ENCODE measurements around the gene CLSTN1. TPM values are rescaled to one million over a fixed set of nuclear protein-coding genes. Genes with fewer than 3 reads are reported as not detected.

CLSTN1 gene
- total RNA-seq, 1 donor from 2014 or later: 127 TPM

- TF ChIP-seq CTCF (IDR thresholded peaks at IDR 0.05; ENCODE audit: unreplicated experiment): no peak
- DNase-seq (ENCODE audit: low spot score in 2 of 2, unreplicated experiment in 2 of 2): peak in 1 of 2 experiments; percentile 49
- H3K27me3 Mint-ChIP-seq (ENCODE audit: low read depth): no peaks in the 10 kb centered on the region
- H3K27ac Mint-ChIP-seq: no peak overlapping the region
- no peak overlapping the region for H3K4me3 Mint-ChIP-seq
- H3K4me1 Mint-ChIP-seq: no peaks in the 10 kb centered on the region
- H3K9me3 Mint-ChIP-seq: no peaks in the 10 kb centered on the region
- H3K36me3 Mint-ChIP-seq: no peaks in the 10 kb centered on the region
These were observed 39.1 kb downstream of the CLSTN1 start for GRCh38 chr1:9784508-9785133.

- H3K27me3 Mint-ChIP-seq (ENCODE audit: low read depth): no peaks in the 10 kb centered on the region
- H3K36me3 Mint-ChIP-seq: peaks cover under 1% of the 10 kb centered on the region
- no peak for TF ChIP-seq CTCF (IDR thresholded peaks at IDR 0.05; ENCODE audit: unreplicated experiment)
- H3K4me1 Mint-ChIP-seq: no peaks in the 10 kb centered on the region
- H3K27ac Mint-ChIP-seq: no peak overlapping the region
- no peaks in the 10 kb centered on the region for H3K9me3 Mint-ChIP-seq
- DNase-seq (ENCODE audit: low spot score in 2 of 2, unreplicated experiment in 2 of 2): no peak
- no peak overlapping the region for H3K4me3 Mint-ChIP-seq
These were observed 40.9 kb downstream of the CLSTN1 start for GRCh38 chr1:9782897-9783296.

GRCh38 chr1:9782116-9782751 is 41.5 kb downstream of the CLSTN1 start:
- no peak for TF ChIP-seq CTCF (IDR thresholded peaks at IDR 0.05; ENCODE audit: unreplicated experiment)
- no peak overlapping the region for H3K27ac Mint-ChIP-seq
- no peaks in the 10 kb centered on the region for H3K9me3 Mint-ChIP-seq
- no peak for DNase-seq (ENCODE audit: low spot score in 2 of 2, unreplicated experiment in 2 of 2)
- H3K36me3 Mint-ChIP-seq: peaks cover 2% of the 10 kb centered on the region
- no peak overlapping the region for H3K4me3 Mint-ChIP-seq
- no peaks in the 10 kb centered on the region for H3K27me3 Mint-ChIP-seq (ENCODE audit: low read depth)
- H3K4me1 Mint-ChIP-seq: no peaks in the 10 kb centered on the region

DNA sequence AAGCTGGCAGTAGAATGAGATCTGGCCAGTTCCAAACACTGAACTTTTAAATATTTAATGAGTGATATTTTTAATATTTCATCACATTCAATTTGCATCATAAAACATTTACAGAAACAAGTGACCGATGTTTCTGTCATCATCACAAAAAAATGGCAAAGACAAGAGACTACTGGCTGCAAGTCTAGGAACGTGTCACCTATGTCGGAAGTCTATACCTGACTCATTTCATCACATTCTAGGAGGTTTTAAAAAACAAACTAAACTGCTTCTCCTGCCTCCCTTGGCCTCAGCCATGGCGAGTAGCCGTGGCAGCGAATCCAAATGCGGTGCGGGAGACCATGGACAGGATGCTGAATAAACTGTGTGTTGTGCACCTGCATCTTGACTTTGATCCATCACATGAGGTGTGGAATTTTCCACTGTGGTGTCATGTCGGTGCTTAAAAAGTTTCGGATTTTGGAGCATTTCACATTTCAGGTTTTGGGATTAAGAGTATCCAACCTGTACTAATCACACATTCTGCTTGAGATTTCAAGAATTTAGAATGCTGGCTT is 43.1 kb downstream of the CLSTN1 start:
- H3K4me3 Mint-ChIP-seq: no peak overlapping the region
- no peaks in the 10 kb centered on the region for H3K4me1 Mint-ChIP-seq
- H3K36me3 Mint-ChIP-seq: peaks cover 2% of the 10 kb centered on the region
- no peaks in the 10 kb centered on the region for H3K27me3 Mint-ChIP-seq (ENCODE audit: low read depth)
- TF ChIP-seq CTCF (IDR thresholded peaks at IDR 0.05; ENCODE audit: unreplicated experiment): no peak
- no peak overlapping the region for H3K27ac Mint-ChIP-seq
- H3K9me3 Mint-ChIP-seq: no peaks in the 10 kb centered on the region
- DNase-seq (ENCODE audit: low spot score in 2 of 2, unreplicated experiment in 2 of 2): no peak

DNA sequence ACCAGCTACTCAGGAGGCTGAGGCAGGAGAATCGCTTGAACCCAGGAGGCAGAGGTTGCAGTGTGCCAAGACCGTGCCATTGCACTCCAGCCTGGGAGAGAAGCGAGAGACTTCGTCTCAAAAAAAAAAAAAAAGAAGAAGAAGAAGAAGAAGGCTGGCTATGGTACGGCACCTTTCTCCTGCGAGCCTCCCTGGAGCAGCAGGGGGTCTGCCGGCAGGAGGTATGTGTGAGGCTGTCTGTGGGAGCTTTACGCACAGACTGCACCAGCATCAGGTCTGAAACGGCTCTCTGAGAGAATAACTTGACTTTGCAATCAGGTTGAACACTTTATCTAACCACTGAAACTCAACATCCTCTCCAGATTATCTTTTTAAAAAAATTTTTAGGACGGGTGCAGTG is 44.9 kb downstream of the CLSTN1 start:
- no peaks in the 10 kb centered on the region for H3K9me3 Mint-ChIP-seq
- H3K27ac Mint-ChIP-seq: no peak overlapping the region
- no peak for DNase-seq (ENCODE audit: low spot score in 2 of 2, unreplicated experiment in 2 of 2)
- no peak for TF ChIP-seq CTCF (IDR thresholded peaks at IDR 0.05; ENCODE audit: unreplicated experiment)
- H3K36me3 Mint-ChIP-seq: peaks cover 2% of the 10 kb centered on the region
- no peaks in the 10 kb centered on the region for H3K27me3 Mint-ChIP-seq (ENCODE audit: low read depth)
- no peak overlapping the region for H3K4me3 Mint-ChIP-seq
- no peaks in the 10 kb centered on the region for H3K4me1 Mint-ChIP-seq

Data from mesothelial cell of epicardium (in vitro differentiated cells).